ENCODE data around the gene NKD2.
"Not testable (repeated sequence)": the region's sequence is repeated elsewhere in the genome, so short reads cannot be mapped to it uniquely, and the experiment has no call there.

The NKD2 gene

DNA sequence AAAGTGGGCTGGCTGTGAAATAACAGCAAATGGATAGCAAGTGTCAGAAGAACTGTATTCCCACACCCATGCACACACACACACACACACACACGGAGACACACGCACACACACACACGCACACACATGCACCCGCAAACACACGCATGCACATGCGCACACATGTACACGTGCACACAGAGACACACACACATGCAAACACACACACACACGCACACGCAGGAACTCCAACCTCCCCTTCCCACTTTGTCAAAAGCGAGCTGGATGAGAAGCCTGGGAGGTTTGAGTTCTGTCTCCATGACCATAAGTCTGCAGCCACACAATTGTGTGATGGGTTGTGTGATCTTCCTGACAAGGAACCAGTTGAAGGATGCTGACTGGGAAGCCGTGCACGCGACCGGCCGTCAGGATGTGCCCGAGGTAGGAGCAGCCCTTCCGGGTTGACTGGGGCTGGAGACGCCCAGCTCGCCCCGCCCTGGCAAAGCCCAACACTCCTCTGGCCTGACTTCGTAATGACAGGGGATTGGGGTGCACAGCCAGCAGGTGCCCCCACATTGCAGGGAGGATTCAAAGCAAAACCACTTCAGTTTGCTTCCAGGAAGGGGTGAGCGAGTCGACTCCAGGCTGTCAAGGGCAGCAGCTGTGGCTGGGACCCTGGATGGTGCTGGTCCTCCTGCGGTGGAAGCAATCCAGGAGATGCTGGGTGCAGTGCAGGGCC, 29.3 kb upstream of the NKD2 start:
- DNase-seq = no peak

DNA sequence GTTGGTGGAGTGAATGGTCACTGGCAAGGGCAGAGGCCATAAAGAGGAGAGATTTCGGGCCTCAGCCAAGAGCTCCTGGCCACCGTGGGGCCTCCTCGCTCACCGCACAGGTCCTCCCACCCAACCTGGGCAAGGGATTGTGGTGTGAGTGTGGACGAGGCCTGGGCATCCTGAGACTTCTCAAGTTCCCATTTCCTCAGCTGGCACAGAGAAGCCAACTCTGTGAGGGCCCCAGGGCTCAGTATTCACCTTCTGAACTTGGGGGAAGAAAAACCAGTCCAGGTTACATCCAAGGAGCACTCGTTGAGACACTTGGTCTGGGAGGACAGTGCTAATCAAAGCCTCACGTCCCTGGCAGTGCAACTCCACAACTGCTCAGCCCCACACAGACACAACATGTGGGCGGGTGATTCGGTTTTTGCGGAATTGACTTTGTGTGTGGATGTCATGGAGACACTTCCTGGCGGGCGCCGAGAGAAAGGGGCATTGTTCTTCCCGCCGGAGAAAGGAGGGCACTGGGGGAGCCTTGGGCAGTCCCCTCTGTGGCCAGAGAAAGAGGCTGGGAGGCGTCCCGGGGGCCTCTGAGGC, 28.5 kb upstream of the NKD2 start:
- no peak for DNase-seq

DNA sequence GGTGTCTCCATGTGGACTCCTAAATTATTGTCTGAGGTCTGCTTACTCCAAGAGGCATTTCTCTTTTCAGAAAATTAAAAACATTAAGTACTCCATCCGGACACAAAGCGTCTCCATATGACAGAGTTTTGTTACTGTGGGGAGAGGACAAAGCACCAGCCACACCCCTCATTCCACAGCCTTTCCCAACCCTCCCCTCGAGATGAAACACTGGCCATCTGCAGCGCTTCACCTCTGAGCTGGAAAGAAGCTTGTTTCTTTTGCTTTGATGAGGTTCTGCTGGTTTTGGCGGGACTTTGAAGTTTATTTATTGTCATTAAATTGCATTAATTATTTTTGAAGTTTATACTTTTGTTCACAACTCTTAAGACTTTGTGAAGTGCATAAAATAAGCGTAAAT, 27.6 kb upstream of the NKD2 start:
- DNase-seq = no peak

DNA sequence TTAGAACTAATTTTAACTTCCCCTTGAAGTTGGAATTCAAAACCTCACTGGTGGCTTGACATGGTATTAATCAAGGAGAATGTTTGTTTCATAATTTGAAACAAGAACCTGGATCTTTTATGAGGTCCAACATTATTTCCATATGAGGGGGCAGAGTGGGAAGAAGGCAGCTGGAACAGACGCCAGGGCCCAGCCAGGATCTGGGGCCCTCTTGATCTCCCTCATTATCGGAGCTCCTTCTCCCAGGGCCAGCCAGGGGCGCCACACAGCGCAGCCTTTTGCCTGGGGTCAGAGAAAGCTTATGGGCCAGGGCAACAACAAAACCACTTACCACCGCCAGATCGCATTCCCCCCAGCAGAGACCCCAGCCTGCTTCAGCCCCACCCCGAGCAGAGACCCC, 27.1 kb upstream of the NKD2 start:
- no peak for DNase-seq

DNA sequence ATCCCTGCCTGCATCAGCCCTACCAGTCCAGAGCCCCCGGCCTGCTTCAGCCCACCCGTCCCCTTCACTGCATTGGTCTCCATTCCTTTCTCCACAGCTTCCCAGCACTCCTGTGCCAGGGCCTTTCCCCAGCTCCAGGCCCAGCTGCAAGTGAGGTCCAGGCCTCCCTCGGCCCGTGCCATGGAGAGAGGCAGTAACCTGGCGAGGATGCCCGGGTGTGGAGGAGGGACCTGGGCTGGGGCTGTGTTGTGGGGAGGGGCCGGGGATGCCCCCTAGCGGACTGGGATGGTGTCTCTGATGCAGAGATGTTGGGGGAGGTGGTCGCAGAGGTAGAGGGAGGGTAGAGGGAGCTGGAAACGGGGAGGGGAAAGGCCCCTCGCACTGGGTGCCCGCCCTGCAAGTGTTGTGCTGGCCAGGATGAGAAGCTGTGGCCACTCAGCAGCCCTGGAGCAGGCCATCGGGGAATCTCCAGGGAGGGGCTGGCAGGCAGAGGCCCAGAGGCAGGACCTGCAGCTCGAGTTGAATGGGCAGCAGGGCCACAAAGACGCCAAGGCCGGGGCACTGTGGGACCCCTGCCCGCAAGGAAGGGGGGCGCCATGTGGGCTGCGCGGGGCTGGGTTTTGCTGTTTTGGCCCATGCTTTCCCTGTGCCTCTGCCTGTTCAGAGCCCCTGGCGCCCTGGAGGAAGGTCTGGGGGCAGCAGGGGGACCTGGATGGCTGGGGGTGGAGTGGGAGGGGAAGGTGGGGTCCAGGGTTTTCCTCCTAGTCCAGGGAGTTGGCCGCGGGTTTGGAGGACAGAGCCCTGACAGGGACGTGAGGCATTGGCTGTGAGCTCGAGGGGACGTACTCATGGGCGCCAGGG, 26.0 kb upstream of the NKD2 start:
- no peak for DNase-seq

DNA sequence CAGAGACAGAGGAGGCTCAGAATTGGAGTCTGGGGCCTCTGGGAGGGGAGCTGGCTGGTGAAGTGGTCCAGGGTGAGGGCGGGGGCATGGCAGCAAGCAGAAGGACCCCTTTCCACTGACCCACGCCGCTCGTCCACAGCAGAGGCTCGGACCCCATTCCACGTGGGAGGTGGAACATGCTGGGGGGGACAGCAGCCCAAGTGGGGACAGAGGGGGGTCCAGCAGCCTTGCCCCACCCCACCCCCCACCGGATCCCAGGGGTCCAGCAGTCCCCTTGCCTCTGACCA, 25.4 kb upstream of the NKD2 start:
- DNase-seq = no peak

DNA sequence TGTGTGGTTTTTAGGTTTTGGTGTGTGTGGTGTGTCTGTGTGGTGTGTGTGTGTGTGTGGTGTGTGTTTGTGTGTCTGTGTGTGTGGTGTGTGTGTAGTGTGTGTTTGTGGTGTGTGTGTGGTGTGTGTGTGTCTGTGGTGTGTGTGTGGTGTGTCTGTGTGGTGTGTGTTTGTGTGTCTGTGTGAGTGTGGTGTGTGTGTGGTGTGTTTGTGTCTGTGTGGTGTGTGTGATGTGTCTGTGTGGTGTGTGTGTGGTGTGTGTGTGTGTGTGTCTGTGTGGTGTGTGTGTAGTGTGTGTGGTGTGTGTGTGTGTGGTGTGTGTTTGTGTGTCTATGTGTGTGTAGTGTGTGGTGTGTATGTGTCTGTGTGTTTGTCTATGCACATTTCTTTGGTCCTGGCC, 25.0 kb upstream of the NKD2 start:
- DNase-seq = no peak

DNA sequence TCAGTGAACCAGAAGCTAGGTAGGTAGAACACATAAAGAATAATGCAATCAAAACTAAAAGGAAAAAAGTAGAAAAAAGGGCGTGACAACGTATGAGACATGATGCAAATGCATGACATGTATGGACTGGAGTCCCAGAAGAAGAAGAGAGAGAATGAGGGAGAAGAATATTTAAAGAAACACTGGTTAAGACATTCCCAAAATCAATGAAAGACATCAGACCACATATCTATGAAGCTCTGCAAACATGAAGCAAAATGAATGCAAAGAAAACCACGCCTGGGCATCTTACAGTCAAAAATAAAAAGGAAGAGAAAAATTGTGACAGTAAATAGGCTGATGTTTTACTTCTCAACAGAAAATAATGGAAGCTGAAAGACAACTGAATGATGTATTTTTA, 23.8 kb upstream of the NKD2 start:
- DNase-seq = no peak

GRCh38 chr5:987761-988160, 20.8 kb upstream of the NKD2 start:
- DNase-seq = no peak

- no peak for DNase-seq
Measured at GRCh38 chr5:988322-988721, 20.3 kb upstream of the NKD2 start.

- DNase-seq = no peak
Measured at GRCh38 chr5:989961-990530, 18.6 kb upstream of the NKD2 start.

- no peak for DNase-seq
Measured at GRCh38 chr5:991472-992267, 16.9 kb upstream of the NKD2 start.

DNA sequence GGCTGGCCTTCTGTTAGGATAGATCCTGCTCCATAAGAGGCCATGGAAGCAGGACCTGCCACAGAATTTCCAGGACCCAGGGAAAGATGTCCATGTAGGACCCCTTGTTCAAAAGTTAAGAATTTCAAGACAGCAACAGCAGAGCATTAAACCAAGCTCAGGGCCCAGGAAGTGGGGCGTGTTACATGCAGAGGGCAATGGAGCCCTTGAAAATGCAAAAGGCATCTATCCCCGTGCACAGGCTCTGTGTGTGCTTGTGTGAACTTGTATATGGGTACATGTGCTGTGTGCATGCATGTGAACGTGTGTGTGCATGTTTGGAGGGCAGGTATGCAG, 14.4 kb upstream of the NKD2 start:
- no peak for DNase-seq

DNA sequence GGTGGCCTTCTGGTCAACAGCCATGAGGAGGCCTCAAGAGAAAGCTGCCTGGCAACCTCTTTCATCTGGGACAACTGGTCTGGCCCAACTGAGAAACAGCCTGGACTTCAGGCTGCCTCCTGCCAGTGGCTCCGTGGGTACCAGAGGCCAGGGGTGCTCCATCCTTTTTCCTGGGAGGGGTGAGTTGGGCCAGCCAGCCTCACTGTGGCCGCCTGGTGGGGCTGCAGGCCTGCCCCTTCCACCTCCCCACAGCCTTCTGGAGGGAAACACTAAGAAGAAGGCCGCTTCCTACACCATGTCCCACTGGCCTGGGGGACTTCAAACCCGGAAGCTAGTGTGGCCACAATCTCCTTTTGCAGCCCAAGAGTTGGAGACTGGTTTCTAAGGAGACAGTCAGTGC, 13.8 kb upstream of the NKD2 start:
- no peak for DNase-seq

GRCh38 chr5:995318-995717, 13.3 kb upstream of the NKD2 start:
- DNase-seq = no peak

GRCh38 chr5:997001-997474, 11.6 kb upstream of the NKD2 start:
- DNase-seq = no peak

DNA sequence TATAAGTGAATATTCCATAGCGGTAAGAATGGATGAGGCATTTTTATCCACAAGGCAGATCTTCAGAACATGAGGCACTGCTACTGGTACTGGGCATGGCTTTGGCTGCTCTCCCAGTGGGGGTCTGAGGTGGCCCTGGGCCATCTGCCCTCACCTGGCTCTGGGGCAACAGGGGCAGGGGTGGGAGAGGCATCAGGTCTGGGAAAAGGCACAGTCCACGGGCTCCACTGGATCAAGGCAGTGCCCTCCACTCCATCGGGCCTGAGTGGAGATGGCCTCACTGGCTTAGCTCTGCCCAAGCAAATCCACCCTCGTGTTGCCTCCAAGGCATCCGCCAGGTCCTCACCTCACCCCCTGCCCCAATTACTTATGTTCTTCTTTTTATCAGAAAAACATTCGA, 10.9 kb upstream of the NKD2 start:
- DNase-seq = no peak

GRCh38 chr5:998246-999031, 10.2 kb upstream of the NKD2 start:
- no peak for DNase-seq

- no peak for DNase-seq
Measured at GRCh38 chr5:999032-999501, 9.5 kb upstream of the NKD2 start.

DNA sequence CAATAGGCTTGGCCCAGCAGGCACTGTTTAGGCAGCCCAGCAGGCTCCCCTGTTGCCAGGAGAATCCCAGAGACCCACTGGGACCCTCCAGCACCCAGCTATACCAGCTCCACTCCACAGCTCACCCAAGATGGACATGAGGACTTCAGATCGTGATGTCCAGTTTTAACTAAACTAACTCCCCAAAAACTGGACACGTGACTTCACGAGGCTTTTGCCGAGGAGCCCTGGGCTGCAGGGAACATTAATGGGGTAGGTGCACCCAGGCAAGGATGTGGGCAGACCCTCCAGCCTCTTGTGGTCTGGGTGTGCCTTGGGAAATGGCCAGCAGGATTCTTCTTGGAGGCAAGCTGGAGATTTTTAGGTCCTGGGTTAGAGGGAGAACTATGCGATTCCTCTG, 8.9 kb upstream of the NKD2 start:
- no peak for DNase-seq

DNA sequence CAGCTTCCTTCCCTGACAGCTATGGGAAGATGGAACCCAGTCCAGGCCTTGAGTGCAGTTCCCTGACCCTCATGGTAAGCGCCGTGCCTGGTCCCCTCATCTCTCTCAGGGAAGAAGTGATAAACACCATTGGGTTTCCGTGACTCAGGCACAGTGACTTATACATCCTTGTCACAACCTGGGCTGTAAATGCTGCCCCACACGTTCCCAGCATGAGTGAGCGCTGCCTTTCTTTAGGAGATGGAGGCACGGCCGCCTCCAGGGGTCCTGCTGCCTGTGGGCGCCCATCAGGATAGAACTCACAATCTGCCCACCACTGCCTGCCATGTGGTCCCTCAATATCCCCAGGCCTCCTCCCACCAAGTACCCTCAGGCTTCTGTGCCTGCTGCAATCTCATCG, 8.3 kb upstream of the NKD2 start:
- DNase-seq = no peak

DNA sequence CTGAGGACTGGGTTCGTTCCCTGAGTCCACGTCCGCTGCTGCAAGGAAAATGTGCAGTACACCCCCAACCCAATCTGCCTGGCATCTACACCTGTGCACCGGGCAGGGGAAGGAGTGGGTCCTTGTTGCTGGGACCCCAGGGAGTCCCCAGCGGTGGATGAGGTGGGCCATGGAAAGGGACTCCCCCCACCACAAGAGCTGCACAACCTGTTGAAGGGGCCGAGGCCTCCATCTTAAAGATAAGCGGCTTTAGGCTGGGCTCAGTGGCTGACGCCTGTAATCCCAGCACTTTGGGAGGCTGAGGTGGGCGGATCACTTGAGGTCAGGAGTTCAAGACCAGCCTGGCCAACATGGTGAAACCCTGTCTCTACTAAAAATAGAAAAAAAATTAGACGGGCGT, 7.8 kb upstream of the NKD2 start:
- not testable (repeated sequence) for DNase-seq

Measured in NCI-H2081 (cell line).